Measurements from ENCODE around the gene GFRAL. TPM values are rescaled to one million over a fixed set of nuclear protein-coding genes. Genes with fewer than 3 reads are reported as not detected.

GFRAL gene
- total and polyA plus RNA-seq, 2 donors (not counting 1 experiment from before 2014, with no cell fraction given) = not detected

- Histone ChIP-seq H3K4me3 (replicated peaks in 1 of 4; ENCODE audit: control extremely low read depth in 1 of 4, insufficient read depth in 1 of 4, low read depth in 3 of 4, low read length in 4 of 4) (no peak overlapping the region), H3K27ac (ENCODE audit: insufficient read depth, low read length) (no peak overlapping the region), H3K27me3 (ENCODE audit: control insufficient read depth, insufficient read depth, low read length) (no peaks in the 10 kb centered on the region), H4K20me1 (ENCODE audit: control insufficient read depth, extremely low read depth, insufficient read depth, low read length) (no peaks in the 10 kb centered on the region), H3K4me1 (ENCODE audit: control insufficient read depth, extremely low read depth, insufficient read depth, low read length) (no peaks in the 10 kb centered on the region), H3K36me3 (ENCODE audit: control insufficient read depth, insufficient read depth, low read length) (no peaks in the 10 kb centered on the region), H3K79me2 (ENCODE audit: control insufficient read depth, insufficient read depth, low read length) (no peaks in the 10 kb centered on the region), H3K9ac (ENCODE audit: insufficient read depth, low read length) (no peak overlapping the region), H2AFZ (ENCODE audit: low read length) (no peak overlapping the region), H3K9me3 (ENCODE audit: control insufficient read depth, insufficient read depth, low read depth, low read length) (no peaks in the 10 kb centered on the region), H3K4me2 (ENCODE audit: extremely low read depth, insufficient read depth, low read length) (no peak overlapping the region)
- no peak for DNase-seq (ENCODE audit: low read depth in 2 of 2)
- TF ChIP-seq EZH2 (IDR thresholded peaks at IDR 0.05; ENCODE audit: low read length, missing control alignments) (no peak), CTCF (conservative IDR thresholded peaks at IDR 0.05 in 1 of 2, IDR thresholded peaks at IDR 0.05 in 1 of 2; ENCODE audit: low read depth in 1 of 2, low read length in 2 of 2) (no peak)
These were observed 49.9 kb downstream of the GFRAL start for GRCh38 chr6:55377150-55377549.

DNA sequence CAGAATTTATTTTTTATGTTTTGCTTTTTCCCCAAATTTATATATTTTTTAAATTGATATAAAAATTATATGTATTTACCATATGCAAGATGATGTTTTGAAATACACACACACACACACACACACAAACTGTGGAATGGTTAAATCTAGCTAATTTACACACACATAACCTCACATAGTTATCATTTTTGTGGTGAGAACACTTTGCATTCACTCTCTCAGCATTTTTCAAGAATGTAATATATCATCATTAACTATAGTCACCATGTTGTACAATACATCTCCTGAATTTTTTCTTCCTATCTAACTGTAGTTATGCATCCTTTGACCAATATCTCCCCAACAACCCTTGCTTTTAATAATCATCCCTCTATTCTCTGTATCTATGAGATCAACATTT is 52.2 kb downstream of the GFRAL start:
- peak; percentile 3 to 34 for DNase-seq (ENCODE audit: low read depth in 2 of 2)
- Histone ChIP-seq H3K4me2 (ENCODE audit: extremely low read depth, insufficient read depth, low read length) (no peak overlapping the region), H2AFZ (ENCODE audit: low read length) (no peak overlapping the region), H3K4me1 (ENCODE audit: control insufficient read depth, extremely low read depth, insufficient read depth, low read length) (no peaks in the 10 kb centered on the region), H3K27me3 (ENCODE audit: control insufficient read depth, insufficient read depth, low read length) (no peaks in the 10 kb centered on the region), H3K9ac (ENCODE audit: insufficient read depth, low read length) (no peak overlapping the region), H3K9me3 (ENCODE audit: control insufficient read depth, insufficient read depth, low read depth, low read length) (no peaks in the 10 kb centered on the region), H3K4me3 (replicated peaks in 1 of 4; ENCODE audit: control extremely low read depth in 1 of 4, insufficient read depth in 1 of 4, low read depth in 3 of 4, low read length in 4 of 4) (no peak overlapping the region), H3K27ac (ENCODE audit: insufficient read depth, low read length) (no peak overlapping the region), H3K36me3 (ENCODE audit: control insufficient read depth, insufficient read depth, low read length) (no peaks in the 10 kb centered on the region), H4K20me1 (ENCODE audit: control insufficient read depth, extremely low read depth, insufficient read depth, low read length) (no peaks in the 10 kb centered on the region), H3K79me2 (ENCODE audit: control insufficient read depth, insufficient read depth, low read length) (no peaks in the 10 kb centered on the region)
- no peak for TF ChIP-seq EZH2 (IDR thresholded peaks at IDR 0.05; ENCODE audit: low read length, missing control alignments)

- H3K79me2 ChIP-seq (ENCODE audit: control insufficient read depth, insufficient read depth, low read length) = no peaks in the 10 kb centered on the region
- TF ChIP-seq CTCF (conservative IDR thresholded peaks at IDR 0.05 in 1 of 2, IDR thresholded peaks at IDR 0.05 in 1 of 2; ENCODE audit: low read depth in 1 of 2, low read length in 2 of 2) = no peak
- no peak for TF ChIP-seq EZH2 (IDR thresholded peaks at IDR 0.05; ENCODE audit: low read length, missing control alignments)
- H3K9ac ChIP-seq (ENCODE audit: insufficient read depth, low read length) = no peak overlapping the region
- H3K4me1 ChIP-seq (ENCODE audit: control insufficient read depth, extremely low read depth, insufficient read depth, low read length) = no peaks in the 10 kb centered on the region
- H3K9me3 ChIP-seq (ENCODE audit: control insufficient read depth, insufficient read depth, low read depth, low read length) = no peaks in the 10 kb centered on the region
- no peak overlapping the region for H3K27ac ChIP-seq (ENCODE audit: insufficient read depth, low read length)
- no peaks in the 10 kb centered on the region for H3K36me3 ChIP-seq (ENCODE audit: control insufficient read depth, insufficient read depth, low read length)
- H3K4me2 ChIP-seq (ENCODE audit: extremely low read depth, insufficient read depth, low read length) = no peak overlapping the region
- DNase-seq (ENCODE audit: low read depth in 2 of 2) = peak in 1 of 2 donors; percentile 83
- H3K4me3 ChIP-seq (replicated peaks in 1 of 4; ENCODE audit: control extremely low read depth in 1 of 4, insufficient read depth in 1 of 4, low read depth in 3 of 4, low read length in 4 of 4) = no peak overlapping the region
- H4K20me1 ChIP-seq (ENCODE audit: control insufficient read depth, extremely low read depth, insufficient read depth, low read length) = no peaks in the 10 kb centered on the region
- no peak overlapping the region for H2AFZ ChIP-seq (ENCODE audit: low read length)
- H3K27me3 ChIP-seq (ENCODE audit: control insufficient read depth, insufficient read depth, low read length) = no peaks in the 10 kb centered on the region
These were observed 52.6 kb downstream of the GFRAL start for GRCh38 chr6:55379895-55380294.

Measured in fibroblast of lung (primary cell).